Neural cell (in vitro differentiated cells): ENCODE results near the gene BARD1. TPM values are rescaled to one million over a fixed set of nuclear protein-coding genes. Genes with fewer than 3 reads are reported as not detected.

ENCODE experiments used
- H2AFZ ChIP-seq: fragments of 200-600, 300-800 bp; sonication (generic), shearing (Covaris generic); 2 replicates; pipeline ENCODE4 v1.6.0; 2014; ENCODE audit warnings: low read depth, mild to moderate bottlenecking, antibody characterized with exemption, low read length, moderate library complexity
- H3F3A ChIP-seq: fragments of 200-600 bp; shearing (Covaris generic); 2 replicates; pipeline ENCODE4 v1.6.1; 2016; ENCODE audit warnings: mild to moderate bottlenecking, moderate library complexity, mixed read lengths, antibody characterized with exemption, low read length; ENCODE audit not compliant: insufficient read depth, poor library complexity, severe bottlenecking
- H3K27ac ChIP-seq: fragments of 200-600, 300-800 bp; sonication (generic), shearing (Covaris generic); 2 replicates; pipeline ENCODE4 v1.5.1; 2014; ENCODE audit warnings: mild to moderate bottlenecking, low read length, moderate library complexity
- H3K27me3 ChIP-seq: fragments of 300-800, 200-600 bp; sonication (generic), shearing (Covaris generic); 2 replicates; pipeline ENCODE4 v1.6.0; 2014; ENCODE audit warnings: mild to moderate bottlenecking, low read depth, low read length, moderate library complexity; ENCODE audit not compliant: insufficient read depth
- H3K36me3 ChIP-seq: fragments of 300-800, 200-600 bp; sonication (generic), shearing (Covaris generic); 2 replicates; pipeline ENCODE4 v1.5.1; 2014; ENCODE audit warnings: mild to moderate bottlenecking, antibody characterized with exemption, low read length, moderate library complexity; ENCODE audit not compliant: insufficient read depth
- H3K4me2 ChIP-seq: fragments of 300-800, 200-600 bp; sonication (generic), shearing (Covaris generic); 2 replicates; pipeline ENCODE4 v1.6.0; 2014; ENCODE audit warnings: mild to moderate bottlenecking, low read length
- H3K4me3 ChIP-seq: fragments of 300-800, 200-600 bp; sonication (generic), shearing (Covaris generic); 2 replicates; pipeline ENCODE4 v1.5.1; 2014; ENCODE audit warnings: mild to moderate bottlenecking, low read length, moderate library complexity
- H3K79me2 ChIP-seq: fragments of 200-600 bp; shearing (Covaris generic); replicated peaks from 2 replicates; pipeline ENCODE4 v1.6.0; 2014; ENCODE audit warnings: mild to moderate bottlenecking, low read length, moderate library complexity; ENCODE audit not compliant: insufficient read depth
- H3K9ac ChIP-seq: fragments of 300-800, 200-600 bp; sonication (generic), shearing (Covaris generic); 2 replicates; pipeline ENCODE4 v1.6.1; 2016; ENCODE audit warnings: mild to moderate bottlenecking, low read length, mixed read lengths
- H3K9me2 ChIP-seq: fragments of 200-600 bp; shearing (Covaris generic); 2 replicates; pipeline ENCODE4 v1.6.1; 2016; ENCODE audit warnings: mild to moderate bottlenecking, low read length, mixed read lengths; ENCODE audit not compliant: insufficient read depth
- H3K9me3 ChIP-seq: fragments of 200-600, 300-800 bp; sonication (generic), shearing (Covaris generic); 2 replicates; pipeline ENCODE4 v1.6.1; 2016; ENCODE audit warnings: mild to moderate bottlenecking, mixed run types, low read length, moderate library complexity, mixed read lengths
- H4K20me1 ChIP-seq: fragments of 200-600 bp; shearing (Covaris generic); 2 replicates; pipeline ENCODE4 v1.6.1; 2016; ENCODE audit warnings: mild to moderate bottlenecking, mixed run types; ENCODE audit not compliant: insufficient read depth
- CTCF ChIP-seq: fragments of 450-650 bp; IDR thresholded peaks from 2 replicates; pipeline ENCODE4 v1.5.1; 2014; ENCODE audit warnings: antibody characterized with exemption, mild to moderate bottlenecking, moderate library complexity; ENCODE audit not compliant: poor library complexity, severe bottlenecking
- EP300 ChIP-seq: fragments of 450-650 bp; conservative IDR thresholded peaks from 2 replicates; pipeline ENCODE4 v1.6.1; 2014; ENCODE audit warnings: antibody characterized with exemption, mild to moderate bottlenecking, moderate library complexity; ENCODE audit not compliant: poor library complexity, severe bottlenecking
- EZH2 ChIP-seq: fragments of 200-600, 300-800 bp; shearing (Covaris generic), sonication (generic); IDR thresholded peaks from 2 replicates; pipeline ENCODE4 v1.6.1; 2014; ENCODE audit warnings: antibody characterized with exemption, low read length, borderline replicate concordance, mild to moderate bottlenecking; ENCODE audit not compliant: insufficient read depth, poor library complexity, severe bottlenecking
- MXI1 ChIP-seq: fragments of 450-650 bp; conservative IDR thresholded peaks from 2 replicates; pipeline ENCODE4 v1.6.1; 2014; ENCODE audit warnings: antibody characterized with exemption, mild to moderate bottlenecking; ENCODE audit not compliant: poor library complexity, severe bottlenecking
- POLR2AphosphoS5 ChIP-seq: IDR thresholded peaks from 2 replicates; pipeline ENCODE4 v1.6.1; 2012
- RAD21 ChIP-seq: fragments of 450-650 bp; conservative IDR thresholded peaks from 2 replicates; pipeline ENCODE4 v1.6.1; 2014; ENCODE audit warnings: antibody characterized with exemption, mild to moderate bottlenecking, moderate library complexity
- REST ChIP-seq: IDR thresholded peaks from 2 replicates; pipeline ENCODE4 v1.6.1; 2012; ENCODE audit warnings: borderline replicate concordance
- SMC3 ChIP-seq: fragments of 450-650 bp; conservative IDR thresholded peaks from 2 replicates; pipeline ENCODE4 v1.6.1; 2014; ENCODE audit warnings: antibody characterized with exemption, mild to moderate bottlenecking, moderate library complexity; ENCODE audit not compliant: poor library complexity
- TAF1 ChIP-seq: IDR thresholded peaks from 2 replicates; pipeline ENCODE4 v1.6.1; 2012; ENCODE audit warnings: low read depth
- polyA plus RNA-seq: library from polyadenylated mRNA; depleted of rRNA; stranded (reverse); fragments of >200 nt; gene quantifications from 2 replicates; pipeline ENCODE4 v1.2.3, GENCODE V29; 2014

Gene BARD1
- polyA plus RNA-seq, 1 donor from 2014 or later, result 0.57 TPM

DNA sequence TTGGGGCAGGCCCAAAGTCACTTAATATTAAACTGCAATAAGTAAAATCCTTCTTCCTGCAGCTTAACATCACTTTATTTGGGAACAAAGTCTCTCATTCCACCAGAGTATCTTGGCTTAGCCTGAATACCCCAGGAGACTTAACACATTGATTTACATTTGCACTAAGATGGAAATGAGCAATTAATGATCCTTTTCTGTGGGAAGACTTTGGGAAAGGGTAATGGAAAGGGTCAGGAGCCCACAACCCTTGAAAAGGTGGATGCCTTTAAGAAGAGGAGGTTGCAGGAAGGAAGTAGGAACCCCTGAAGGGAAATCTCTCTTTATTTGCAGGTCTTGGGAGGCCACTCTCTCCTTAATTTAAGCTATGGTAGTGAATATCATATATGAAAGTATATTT lies 28.0 kb upstream of the BARD1 start:
- no peak overlapping the region for H3K4me2 ChIP-seq
- H3K9me3 ChIP-seq, result peaks cover 9% of the 10 kb centered on the region
- H3K36me3 ChIP-seq, result no peaks in the 10 kb centered on the region
- H4K20me1 ChIP-seq, result no peaks in the 10 kb centered on the region
- H2AFZ ChIP-seq, result no peak overlapping the region
- TF ChIP-seq POLR2AphosphoS5 (no peak), EP300 (no peak), REST (no peak), TAF1 (no peak), CTCF (no peak), SMC3 (no peak), RAD21 (no peak), MXI1 (no peak), EZH2 (no peak)
- no peak overlapping the region for H3K4me3 ChIP-seq
- no peaks in the 10 kb centered on the region for H3K27me3 ChIP-seq
- H3K9me2 ChIP-seq, result no peaks in the 10 kb centered on the region
- no peaks in the 10 kb centered on the region for H3F3A ChIP-seq
- no peaks in the 10 kb centered on the region for H3K79me2 ChIP-seq
- no peak overlapping the region for H3K9ac ChIP-seq
- H3K27ac ChIP-seq, result no peak overlapping the region

DNA sequence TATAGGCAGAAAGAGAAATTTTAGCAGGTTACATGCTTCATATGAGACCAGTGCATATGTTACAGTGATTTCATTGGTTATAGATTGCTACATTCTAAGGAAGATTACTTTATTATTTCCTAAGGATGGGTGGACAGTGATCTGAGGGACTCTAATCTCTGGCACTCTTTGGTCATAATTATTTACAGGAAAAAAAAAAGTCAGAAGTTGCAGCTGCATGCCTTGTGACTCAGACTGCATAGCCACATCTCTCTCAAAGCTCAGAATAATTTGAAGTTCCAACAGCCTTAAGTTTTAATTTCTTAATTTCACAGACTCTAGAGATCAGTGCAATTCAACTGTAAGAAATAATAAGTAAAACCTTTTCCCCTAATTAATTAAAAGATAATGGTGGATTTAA lies 27.1 kb upstream of the BARD1 start:
- H3F3A ChIP-seq, result no peaks in the 10 kb centered on the region
- no peak overlapping the region for H3K9ac ChIP-seq
- no peaks in the 10 kb centered on the region for H3K79me2 ChIP-seq
- H2AFZ ChIP-seq, result no peak overlapping the region
- no peak overlapping the region for H3K27ac ChIP-seq
- H3K9me2 ChIP-seq, result no peaks in the 10 kb centered on the region
- TF ChIP-seq CTCF (no peak), POLR2AphosphoS5 (no peak), REST (no peak), RAD21 (no peak), EP300 (no peak), TAF1 (no peak), SMC3 (no peak)
- H3K4me3 ChIP-seq, result no peak overlapping the region
- H3K27me3 ChIP-seq, result no peaks in the 10 kb centered on the region
- H3K36me3 ChIP-seq, result no peaks in the 10 kb centered on the region
- peaks cover 6% of the 10 kb centered on the region for H3K9me3 ChIP-seq
- H4K20me1 ChIP-seq, result no peaks in the 10 kb centered on the region
- no peak overlapping the region for H3K4me2 ChIP-seq
